ENCODE measurements around the gene TMEM63A. TPM values are rescaled to one million over a fixed set of nuclear protein-coding genes. Genes with fewer than 3 reads are reported as not detected.

The TMEM63A gene
- polyA plus RNA-seq, 1 of the 3 experiments (the other 2 are of a cell fraction) = 13.5 TPM

GRCh38 chr1:225889743-225890142 is 7.6 kb upstream of the TMEM63A start (continued):
- no peak for TF ChIP-seq REST (IDR thresholded peaks at IDR 0.05; ENCODE audit: low read depth, low read length)
- TF ChIP-seq TEAD4 (IDR thresholded peaks at IDR 0.05; ENCODE audit: borderline replicate concordance, insufficient read depth) = no peak
- TF ChIP-seq CTCF (IDR thresholded peaks at IDR 0.05) = no peak
- TF ChIP-seq GATA2 (CRISPR knock-in tag; IDR thresholded peaks at IDR 0.05) = no peak
- TF ChIP-seq POLR2AphosphoS5 (IDR thresholded peaks at IDR 0.05; ENCODE audit: low read depth, low read length) = no peak
- no peak for TF ChIP-seq FOXJ3 (CRISPR knock-in tag; IDR thresholded peaks at IDR 0.05)
- TF ChIP-seq CHD2 (IDR thresholded peaks at IDR 0.05; ENCODE audit: low read length, partially characterized antibody) = no peak
- TF ChIP-seq SMC3 (IDR thresholded peaks at IDR 0.05; ENCODE audit: low read depth, low read length) = no peak
- no peak for TF ChIP-seq EP300 (IDR thresholded peaks at IDR 0.05; ENCODE audit: borderline replicate concordance in 1 of 2, low read depth in 1 of 2, low read length in 1 of 2)
- no peak for TF ChIP-seq EZH2phosphoT487 (IDR thresholded peaks at IDR 0.05; ENCODE audit: borderline replicate concordance, low read depth)

- no peaks in the 10 kb centered on the region; a peak in 1 of 4 replicates for H3K4me1 ChIP-seq (ENCODE audit: control insufficient read depth in 1 of 2, insufficient read depth in 2 of 2, low read depth in 1 of 2, low read length in 1 of 2)
- H3K4me3 ChIP-seq (ENCODE audit: low read depth in 2 of 2, low read length in 1 of 2) = no peak within 1 kb of the TSS
- H3K9me2 ChIP-seq = no peaks in the 10 kb centered on the region
- H3K4me2 ChIP-seq = no peak within 1 kb of the TSS
- 89% methylated on average over 8 of the region's 11 CpGs for WGBS (ENCODE audit: low lambda C conversion rate)
- H2AFZ ChIP-seq (ENCODE audit: low read depth) = no peak within 1 kb of the TSS
- H3F3A ChIP-seq (replicated peaks; ENCODE audit: insufficient read depth) = no peaks in the 10 kb centered on the region
- H3K36me3 ChIP-seq (replicated peaks in 1 of 2; ENCODE audit: control insufficient read depth in 1 of 2, insufficient read depth in 2 of 2, low read length in 1 of 2) = no peaks in the 10 kb centered on the region
- ChIA-PET CTCF (interaction anchor here (2.0 to 2.1 kb wide), 2 partner anchors 11 to 414 kb away, joined by 7 read pairs; no protein-coding TSS in a partner anchor), POLR2A (no interaction called here)
- H4K20me1 ChIP-seq (ENCODE audit: insufficient read depth) = no peaks in the 10 kb centered on the region
- no peaks in the 10 kb centered on the region for H3K27me3 ChIP-seq (ENCODE audit: insufficient read depth)
- no peaks in the 10 kb centered on the region for H3K9me3 ChIP-seq
- H3K9ac ChIP-seq = no peak within 1 kb of the TSS
- no peaks in the 10 kb centered on the region for H3K79me2 ChIP-seq (ENCODE audit: insufficient read depth)
- H3K27ac ChIP-seq (ENCODE audit: low read depth in 2 of 2, low read length in 1 of 2) = no peak within 1 kb of the TSS
- DNase-seq = peak; percentile 40
- no peak for TF ChIP-seq TAF1 (IDR thresholded peaks at IDR 0.05; ENCODE audit: borderline replicate concordance, low read depth, low read length)
- no peak for TF ChIP-seq GATA2 (CRISPR knock-in tag; IDR thresholded peaks at IDR 0.05)
- no peak for TF ChIP-seq FOSL2 (IDR thresholded peaks at IDR 0.05; ENCODE audit: borderline replicate concordance, low read depth)
- TF ChIP-seq NFIC (IDR thresholded peaks at IDR 0.05; ENCODE audit: borderline replicate concordance) = no peak
- no peak for TF ChIP-seq YY1 (IDR thresholded peaks at IDR 0.05; ENCODE audit: low read depth)
- no peak for TF ChIP-seq RAD21 (IDR thresholded peaks at IDR 0.05; ENCODE audit: low read length)
- TF ChIP-seq FOXM1 (IDR thresholded peaks at IDR 0.05; ENCODE audit: low read depth) = no peak
- no peak for TF ChIP-seq MXI1 (IDR thresholded peaks at IDR 0.05; ENCODE audit: low read depth, low read length)
- no peak for TF ChIP-seq REST (IDR thresholded peaks at IDR 0.05; ENCODE audit: low read depth, low read length)
- no peak for TF ChIP-seq POLR2AphosphoS5 (IDR thresholded peaks at IDR 0.05; ENCODE audit: low read depth, low read length)
- TF ChIP-seq CTCF (IDR thresholded peaks at IDR 0.05) = no peak
- TF ChIP-seq EP300 (IDR thresholded peaks at IDR 0.05; ENCODE audit: borderline replicate concordance in 1 of 2, low read depth in 1 of 2, low read length in 1 of 2) = no peak
- TF ChIP-seq NRF1 (IDR thresholded peaks at IDR 0.05; ENCODE audit: low read depth, low read length) = no peak
Measured at GRCh38 chr1:225888898-225889601, 6.9 kb upstream of the TMEM63A start, which contains the start of gene LEFTY1. Gene LEFTY1, minus strand, starts transcription at chr1:225889146. Its CDS starts 80 bp downstream, at chr1:225889066.

All from SK-N-SH (cell line).